ENCODE measurements around the gene UBL3.

The UBL3 gene, protein sequence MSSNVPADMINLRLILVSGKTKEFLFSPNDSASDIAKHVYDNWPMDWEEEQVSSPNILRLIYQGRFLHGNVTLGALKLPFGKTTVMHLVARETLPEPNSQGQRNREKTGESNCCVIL

DNA sequence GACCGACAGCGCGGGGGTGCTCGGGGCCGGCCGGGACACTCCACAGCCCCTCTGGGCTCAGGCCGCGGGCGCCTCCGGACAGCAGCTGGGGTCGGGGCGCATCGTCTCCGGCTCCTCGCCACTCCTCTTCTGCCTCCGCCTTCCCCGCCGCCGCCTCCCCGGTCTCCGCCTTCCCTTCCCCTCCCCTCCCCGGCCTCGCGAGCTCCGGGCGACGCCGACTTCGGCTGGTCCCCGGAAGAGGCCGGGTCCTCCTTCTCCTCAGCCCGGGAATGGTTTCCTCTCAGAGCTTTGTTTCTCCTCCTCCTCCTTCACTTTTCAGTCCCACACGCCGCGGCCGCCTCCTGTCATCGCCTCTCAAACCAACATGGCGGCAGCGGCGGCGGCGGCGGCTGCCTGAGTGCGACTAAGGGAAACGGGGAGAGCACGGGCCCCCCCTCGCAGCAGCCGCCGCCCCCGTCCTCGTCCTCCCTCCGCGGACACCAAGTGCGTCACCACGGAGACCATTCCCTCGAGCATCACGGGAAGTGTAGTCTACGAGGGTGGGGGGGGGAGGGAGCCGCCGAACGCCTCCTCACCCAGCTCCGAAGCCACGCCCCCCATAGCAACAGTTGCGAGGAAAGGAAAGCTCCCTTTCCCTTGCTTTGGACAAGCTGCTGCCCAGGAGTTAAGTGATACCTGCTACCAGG lies at the start of gene UBL3:
TSS of gene UBL3 (minus strand) at position 405 of the 686 bp plus-strand sequence. CDS start 1,079 bp downstream, outside the sequence.
- in situ Hi-C loops (cut with HindIII; ENCODE audit: low sequenced_read_pairs) = no loop called here

DNA sequence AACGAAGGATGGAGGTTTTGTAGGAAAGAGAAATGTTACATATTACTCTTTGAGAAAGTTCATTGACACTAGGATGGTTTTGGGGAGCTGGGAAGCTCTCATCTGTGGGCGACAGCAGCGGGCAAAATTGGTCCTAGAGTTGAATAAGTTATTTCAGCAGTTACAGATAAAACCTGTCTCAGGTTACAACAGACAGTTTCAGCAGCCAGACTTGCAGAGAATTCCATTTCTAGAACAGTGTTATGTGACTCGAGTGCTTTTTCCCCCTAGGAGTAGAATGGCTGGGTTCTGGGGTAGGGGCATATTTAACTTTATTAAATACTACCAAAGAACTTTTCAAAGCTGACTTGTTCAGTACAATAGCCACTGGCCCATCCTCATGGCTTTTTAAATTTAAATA lies 46.7 kb upstream of the UBL3 start:
- in situ Hi-C loops (cut with HindIII; ENCODE audit: low sequenced_read_pairs) = no loop called here

DNA sequence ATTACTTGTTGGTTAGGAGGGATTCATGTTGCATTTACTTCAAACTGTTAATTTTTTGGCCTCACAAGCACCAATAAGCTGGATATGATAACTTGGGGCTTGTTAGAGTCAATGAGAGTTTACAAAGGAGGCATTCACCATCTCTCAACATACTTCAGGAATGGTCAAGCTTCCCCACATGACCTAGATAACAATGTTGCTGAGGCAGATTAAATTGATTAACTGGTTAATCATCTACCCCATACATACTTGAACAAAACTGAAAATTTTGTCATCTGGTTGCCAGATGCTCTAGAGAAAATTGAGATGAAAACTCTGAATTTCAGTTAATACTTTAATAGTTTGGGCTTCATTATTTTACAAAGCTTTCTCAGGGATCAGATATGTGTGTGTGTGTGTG lies 43.0 kb upstream of the UBL3 start:
- in situ Hi-C loops (cut with HindIII; ENCODE audit: low sequenced_read_pairs) = no loop called here

DNA sequence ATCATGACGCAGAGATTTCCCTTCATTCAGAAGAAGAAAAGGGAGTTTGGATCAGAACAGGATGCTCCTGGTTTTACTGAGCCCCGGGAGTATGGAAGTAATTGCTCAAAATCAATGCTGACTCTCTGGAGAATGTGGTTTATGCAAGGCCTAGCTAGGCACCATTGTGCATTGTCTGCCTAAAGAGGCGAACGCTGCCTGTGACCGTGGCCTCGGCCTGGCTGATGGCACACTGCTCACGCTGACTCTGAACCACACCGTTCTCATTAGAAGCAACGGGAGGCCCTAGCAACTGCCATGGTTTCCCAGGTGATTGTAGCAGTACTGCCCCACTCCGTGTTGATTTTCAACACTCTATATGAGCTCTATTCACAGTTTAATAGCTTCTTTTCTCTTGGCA lies 41.7 kb upstream of the UBL3 start:
- in situ Hi-C loops (cut with HindIII; ENCODE audit: low sequenced_read_pairs) = no loop called here

DNA sequence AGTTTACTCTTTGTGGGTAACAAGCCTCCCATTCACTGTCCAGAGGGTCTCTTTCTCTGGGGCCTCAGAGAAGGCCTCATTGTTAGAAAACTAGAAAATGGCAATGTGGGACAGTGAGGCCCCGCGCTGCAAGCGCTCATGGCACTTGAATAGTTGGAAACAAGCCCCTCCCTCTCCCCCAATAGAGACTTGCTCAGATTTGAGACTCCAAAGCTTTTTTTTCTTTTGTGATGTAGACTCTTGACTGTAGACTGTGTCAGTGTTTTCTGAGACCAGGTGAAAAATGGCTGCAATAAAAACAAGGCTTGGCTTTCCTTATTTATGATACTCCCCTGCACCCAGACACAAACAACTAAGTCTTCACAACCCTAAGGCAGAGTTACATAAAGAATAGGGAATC lies 38.7 kb upstream of the UBL3 start:
- in situ Hi-C loops (cut with HindIII; ENCODE audit: low sequenced_read_pairs) = no loop called here

DNA sequence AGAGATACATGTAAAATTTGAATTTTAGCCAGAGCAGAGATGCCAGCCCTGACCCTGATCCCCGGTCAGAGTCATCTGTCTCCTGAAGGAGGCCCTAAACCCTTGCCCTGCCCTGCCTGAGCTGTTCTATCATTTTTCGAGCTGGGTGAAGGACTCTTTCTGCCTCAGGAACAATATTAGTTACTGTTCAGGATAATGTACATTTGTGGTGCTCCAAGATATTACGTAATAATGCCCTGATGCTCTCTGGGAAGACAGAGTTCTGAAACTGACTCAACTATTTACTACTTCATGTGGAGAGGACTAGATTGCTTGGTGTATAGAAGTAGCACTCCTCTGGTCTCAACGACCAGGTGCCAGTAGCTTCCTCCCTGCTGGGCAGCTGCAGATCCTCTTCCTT lies 37.9 kb upstream of the UBL3 start:
- in situ Hi-C loops (cut with HindIII; ENCODE audit: low sequenced_read_pairs) = no loop called here

DNA sequence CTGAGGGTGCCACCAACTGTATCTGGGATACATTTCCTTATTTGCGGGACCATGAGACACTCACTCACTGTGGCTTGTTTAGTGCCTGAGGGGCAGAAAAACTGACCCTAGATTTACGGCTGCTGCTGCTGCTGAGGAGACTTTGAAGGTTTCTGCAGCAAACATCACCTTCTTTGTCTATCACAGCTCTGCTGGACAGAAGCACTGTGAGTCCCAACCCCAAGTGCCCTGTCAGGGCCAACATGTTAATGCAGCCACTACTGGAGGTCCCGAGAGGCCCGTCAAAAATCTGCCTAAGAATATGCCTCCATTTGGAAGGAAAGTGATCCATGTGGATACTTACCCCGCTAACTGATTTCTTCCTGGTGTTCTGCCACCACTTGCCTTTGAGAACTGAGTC lies 37.3 kb upstream of the UBL3 start:
- in situ Hi-C loops (cut with HindIII; ENCODE audit: low sequenced_read_pairs) = no loop called here

DNA sequence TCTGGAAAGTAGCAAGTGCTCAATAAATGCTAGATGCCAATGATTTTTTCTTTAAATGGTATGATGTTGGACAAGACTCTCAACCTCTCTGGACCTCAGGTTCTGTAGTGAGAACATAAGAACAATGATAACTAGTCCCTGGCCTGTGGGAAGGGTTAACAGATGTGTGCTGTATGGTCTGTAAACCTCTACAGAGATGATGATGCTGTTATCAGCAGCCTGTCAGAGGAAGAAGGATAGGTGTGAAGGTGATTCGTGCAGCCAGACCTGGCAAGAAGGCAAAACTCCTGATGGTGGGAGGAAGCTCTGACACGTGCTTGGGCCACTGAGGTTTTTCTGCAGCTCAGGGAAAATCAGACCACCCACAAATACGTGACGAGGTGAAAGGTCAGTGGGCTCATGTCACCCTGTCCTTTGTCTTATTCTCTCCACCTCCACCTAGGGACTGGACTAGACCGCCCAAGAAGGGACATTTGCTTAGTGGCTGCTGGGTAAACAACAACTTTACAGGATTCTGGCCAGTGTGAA lies 36.7 kb upstream of the UBL3 start:
- in situ Hi-C loops (cut with HindIII; ENCODE audit: low sequenced_read_pairs) = no loop called here

DNA sequence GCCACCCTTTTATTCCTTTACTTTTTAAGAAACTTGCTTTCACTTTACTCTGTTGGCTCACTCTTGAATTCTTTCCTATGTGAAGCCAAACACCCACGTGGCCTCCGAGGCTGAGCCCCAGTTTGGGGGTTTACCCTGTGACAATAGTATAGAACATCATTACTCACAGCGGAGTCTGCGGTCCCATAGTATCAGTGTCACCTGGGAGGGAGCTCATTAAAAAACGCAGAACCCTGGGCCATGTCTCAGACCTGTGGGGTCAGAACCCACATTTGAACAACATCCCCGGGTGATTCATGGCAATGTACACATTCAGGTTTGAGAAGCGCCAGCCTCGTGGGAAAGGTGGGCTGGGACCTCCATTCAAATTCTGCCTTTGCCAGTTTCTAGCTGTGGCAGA lies 36.0 kb upstream of the UBL3 start:
- in situ Hi-C loops (cut with HindIII; ENCODE audit: low sequenced_read_pairs) = no loop called here

DNA sequence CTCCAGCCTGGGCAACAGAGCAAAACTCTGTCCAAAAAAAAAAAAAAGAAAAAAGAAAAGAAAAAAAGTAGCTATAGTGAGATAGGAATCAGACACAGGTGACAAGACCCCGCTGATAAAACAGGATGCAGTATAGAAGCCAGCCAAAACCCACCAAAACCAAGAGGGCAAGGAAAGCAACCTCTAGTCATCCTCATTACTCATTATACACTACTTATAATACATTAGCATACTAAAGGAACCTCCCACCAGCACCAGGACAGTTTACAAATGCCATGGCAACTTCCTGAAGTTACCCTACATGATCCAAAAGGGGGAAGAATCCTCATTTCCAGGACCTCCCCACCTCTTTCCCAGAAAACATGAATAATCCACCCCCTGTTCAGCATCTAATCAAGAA lies 35.6 kb upstream of the UBL3 start:
- in situ Hi-C loops (cut with HindIII; ENCODE audit: low sequenced_read_pairs) = no loop called here

DNA sequence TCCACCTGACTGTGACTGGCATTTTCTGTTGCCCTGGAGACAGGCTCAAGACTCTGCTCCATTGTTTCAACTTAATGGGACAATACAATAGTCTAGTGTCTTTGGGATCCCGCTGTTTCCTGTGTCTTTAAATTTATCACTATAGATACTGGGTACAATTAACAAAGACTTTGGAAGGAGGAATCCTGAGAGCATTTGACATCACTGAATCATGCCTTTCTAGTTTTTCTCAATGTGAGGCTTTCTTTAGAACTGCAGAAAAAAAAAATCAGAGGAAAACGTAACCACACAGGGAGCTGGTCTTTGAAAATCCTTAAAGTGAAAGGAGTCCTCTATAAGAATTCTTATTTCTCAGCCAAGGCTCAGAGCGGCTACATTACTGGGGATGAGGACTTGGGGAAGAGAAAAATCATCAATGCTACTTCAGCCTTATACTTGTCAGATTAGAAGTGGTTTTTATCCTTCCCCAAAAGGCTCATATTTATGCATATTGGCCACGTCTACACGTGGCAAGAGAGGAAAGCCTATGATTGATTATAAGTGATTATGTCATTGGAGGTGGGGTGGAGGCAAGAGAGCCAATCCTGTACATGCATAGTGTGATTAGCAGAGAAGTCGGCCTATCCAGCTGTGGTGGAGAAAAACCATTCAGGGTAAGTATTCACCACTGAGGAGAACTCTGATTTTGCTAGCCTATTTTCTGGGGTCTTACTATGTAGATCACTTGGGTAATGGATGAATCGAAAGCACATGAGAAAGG lies 34.4 kb upstream of the UBL3 start:
- in situ Hi-C loops (cut with HindIII; ENCODE audit: low sequenced_read_pairs) = loop anchor here (5.0 kb wide), 1 partner anchor 72 kb away; no protein-coding TSS in a partner anchor

DNA sequence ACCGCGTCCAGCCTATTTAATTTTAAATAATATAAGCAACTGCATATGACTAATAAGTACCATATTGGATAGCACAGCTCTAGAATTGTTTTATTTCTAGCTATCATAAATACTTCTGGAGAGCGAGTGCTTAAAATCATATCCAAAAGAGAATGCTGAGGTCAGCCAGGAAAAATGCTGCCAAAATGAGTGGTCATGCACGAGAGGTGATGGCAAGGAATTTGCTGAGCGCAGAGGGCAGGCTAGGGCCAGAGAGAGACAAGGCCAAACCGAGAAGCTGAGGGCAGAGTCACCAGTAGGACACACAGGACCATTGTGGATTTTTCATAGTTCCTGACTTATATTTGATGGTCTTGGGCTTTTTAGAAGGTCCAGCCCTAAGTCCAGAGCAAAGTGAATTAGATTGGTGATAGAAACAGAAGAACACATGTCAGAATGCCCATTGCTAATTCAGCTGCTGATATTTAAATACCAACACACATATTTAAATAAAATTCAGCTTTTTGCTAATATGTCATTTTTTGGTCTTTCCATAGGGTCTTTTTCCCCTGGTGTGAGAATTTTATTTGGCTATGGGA lies 33.6 kb upstream of the UBL3 start:
- in situ Hi-C loops (cut with HindIII; ENCODE audit: low sequenced_read_pairs) = loop anchor here (5.0 kb wide), 1 partner anchor 73 kb away; no protein-coding TSS in a partner anchor

DNA sequence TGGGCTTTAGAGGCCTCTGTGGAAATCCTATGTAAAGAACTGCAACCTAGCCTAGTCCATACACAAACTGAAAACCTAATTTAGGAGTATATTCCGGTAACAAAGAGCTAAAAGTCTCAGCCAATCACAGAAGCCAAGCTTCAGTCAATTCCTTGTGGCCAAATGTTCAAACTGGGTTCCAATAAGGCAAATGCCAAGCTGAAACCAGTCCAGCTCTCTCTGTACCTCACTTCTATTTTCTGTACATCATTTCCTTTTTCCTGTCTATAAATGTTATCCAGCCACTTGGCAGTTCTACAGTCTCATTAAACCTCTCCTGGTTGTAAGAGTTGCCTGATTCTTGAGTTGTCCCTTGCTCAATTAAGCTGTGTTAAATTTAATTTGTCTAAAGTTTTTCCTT lies 31.7 kb upstream of the UBL3 start:
- in situ Hi-C loops (cut with HindIII; ENCODE audit: low sequenced_read_pairs) = loop anchor here (5.0 kb wide), 1 partner anchor 75 kb away; no protein-coding TSS in a partner anchor

DNA sequence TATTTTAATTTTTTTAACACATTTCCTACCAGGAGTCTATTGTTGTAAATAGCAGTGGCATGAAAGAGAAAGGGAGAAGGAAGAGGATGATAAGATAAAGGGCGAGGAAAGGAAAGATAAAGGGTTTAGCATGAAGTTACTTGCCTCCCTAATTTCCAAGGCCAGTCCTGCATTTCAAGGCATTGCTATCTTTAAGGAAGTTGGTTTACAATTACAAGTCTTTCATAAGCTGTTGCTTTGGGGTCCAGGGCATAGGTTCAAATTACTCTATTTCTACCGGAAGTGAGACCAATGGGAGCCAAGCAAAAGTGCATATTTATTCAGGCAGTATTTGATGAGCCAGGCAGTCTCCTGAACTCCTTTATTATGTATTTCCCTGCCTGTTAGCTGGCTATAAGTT lies 27.7 kb upstream of the UBL3 start:
- in situ Hi-C loops (cut with HindIII; ENCODE audit: low sequenced_read_pairs) = no loop called here

DNA sequence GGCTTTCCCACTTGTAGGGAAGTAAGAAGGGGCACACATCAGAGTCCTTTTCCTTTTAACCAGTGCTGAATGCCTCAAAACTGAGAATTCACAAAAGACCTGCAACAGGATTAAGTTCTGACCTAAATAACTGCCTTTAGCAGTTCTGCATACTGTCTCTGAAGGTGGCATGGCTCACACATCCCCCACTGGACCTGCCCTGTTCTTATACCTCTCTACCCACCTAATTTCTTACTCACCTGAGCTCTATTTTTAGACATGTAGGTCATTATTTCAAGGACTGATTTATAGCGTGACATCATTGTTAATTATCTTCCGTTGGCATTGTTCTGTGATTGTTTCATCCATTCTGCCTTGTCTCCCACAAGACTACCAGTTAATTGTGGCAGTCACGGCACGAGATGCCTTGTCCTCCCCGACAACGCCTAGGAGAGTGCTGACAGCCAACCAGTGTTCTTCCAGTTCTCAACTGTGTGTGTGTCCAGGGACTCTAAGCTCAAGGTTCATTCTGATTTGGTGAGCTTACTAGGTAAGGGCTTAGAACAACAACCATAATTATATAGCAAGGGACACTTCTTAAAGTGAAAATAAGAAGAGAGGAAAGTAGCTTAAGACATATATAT lies 27.1 kb upstream of the UBL3 start:
- in situ Hi-C loops (cut with HindIII; ENCODE audit: low sequenced_read_pairs) = no loop called here

DNA sequence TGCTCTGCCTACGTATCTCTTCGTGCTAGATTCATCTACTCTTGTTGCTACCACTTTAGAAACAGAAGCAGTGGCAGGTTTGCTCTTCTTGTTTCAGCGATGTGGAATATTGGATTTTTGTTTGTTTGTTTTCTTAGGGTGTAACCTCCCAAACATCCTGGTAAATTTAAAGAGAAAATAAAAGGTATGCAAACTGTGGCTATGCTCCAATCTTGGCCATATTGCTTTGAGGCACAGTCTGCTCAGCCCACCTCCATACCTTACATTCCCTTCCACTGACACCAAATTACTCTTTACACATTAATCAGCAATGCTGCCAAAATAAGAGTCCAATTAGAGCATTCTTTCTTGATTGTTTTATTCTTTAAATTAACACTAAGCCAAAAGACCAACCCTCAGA lies 25.2 kb upstream of the UBL3 start:
- in situ Hi-C loops (cut with HindIII; ENCODE audit: low sequenced_read_pairs) = no loop called here

DNA sequence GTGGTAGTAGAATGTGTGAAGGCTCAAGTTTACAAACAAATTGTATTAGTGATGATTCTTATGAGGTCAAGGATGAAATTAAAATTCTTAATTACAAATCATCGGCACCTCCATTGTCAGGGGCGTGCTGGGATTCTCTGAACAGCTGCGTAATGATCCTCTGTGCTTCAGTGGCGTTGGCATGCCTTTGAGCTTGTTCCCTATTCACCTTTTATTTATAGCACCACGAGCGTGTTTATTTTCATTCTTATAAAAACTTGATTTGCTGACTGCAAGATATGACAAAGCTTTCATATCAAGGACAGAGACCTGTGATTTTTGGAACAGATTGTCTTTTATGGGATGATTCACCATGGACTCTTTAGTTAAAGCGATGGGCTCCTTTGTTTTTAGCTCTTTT lies 18.2 kb upstream of the UBL3 start:
- in situ Hi-C loops (cut with HindIII; ENCODE audit: low sequenced_read_pairs) = no loop called here

DNA sequence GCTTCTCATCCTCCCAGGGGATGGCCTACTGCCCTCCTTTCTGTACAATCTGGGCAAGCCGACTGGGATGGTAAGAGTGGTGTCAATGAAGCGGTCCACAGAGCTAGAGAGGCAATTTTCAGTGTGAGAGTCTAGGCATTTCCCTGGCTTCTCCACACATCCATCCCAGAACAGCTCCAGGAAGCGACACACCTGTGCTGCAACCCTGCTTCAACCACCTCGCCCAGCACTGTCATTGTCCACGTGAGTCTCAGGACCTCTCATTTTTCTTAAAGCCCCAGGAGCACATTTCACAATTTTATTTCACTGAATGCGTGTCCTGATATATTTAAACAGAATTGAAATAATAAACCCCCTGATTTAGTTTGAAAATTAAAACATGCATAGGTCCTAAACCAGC lies 15.5 kb upstream of the UBL3 start:
- in situ Hi-C loops (cut with HindIII; ENCODE audit: low sequenced_read_pairs) = no loop called here

DNA sequence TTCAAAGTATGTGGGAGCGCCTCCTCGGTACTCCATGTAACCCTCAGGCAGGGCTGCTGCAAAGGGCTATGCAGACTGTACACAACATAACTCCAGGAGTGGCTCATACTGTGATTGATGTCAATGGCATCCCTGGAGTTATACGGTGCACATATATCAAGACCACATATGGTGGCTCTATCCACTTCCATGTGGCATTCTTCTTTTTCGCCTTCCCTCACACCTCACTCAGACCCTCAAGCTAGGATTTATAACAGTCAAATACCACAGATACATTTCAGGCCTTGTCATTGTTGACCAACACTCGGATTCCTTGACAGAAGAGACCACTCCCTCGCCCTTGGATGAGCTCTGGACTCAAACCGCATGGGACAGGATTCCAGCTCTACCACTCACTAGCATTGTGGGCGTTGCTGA lies 11.3 kb upstream of the UBL3 start:
- in situ Hi-C loops (cut with HindIII; ENCODE audit: low sequenced_read_pairs) = no loop called here

DNA sequence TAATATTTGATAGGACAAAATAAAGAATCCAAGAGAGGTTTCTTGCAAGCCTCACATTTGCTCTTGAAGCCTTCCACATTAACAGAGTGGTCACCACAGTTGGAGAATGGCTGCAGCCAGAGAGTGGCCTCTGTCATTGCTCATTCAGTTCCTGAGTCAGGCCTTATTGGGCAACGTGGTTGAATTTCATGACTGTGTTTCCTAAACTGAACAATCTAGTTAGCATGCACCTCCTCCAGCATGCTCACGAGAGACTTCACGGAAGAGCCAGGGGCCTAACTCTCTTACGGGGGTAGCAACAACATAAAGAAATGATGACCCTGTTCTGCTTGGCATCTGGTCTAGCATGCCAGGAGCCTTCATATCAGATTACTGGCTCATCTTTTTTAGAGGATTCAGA lies 9.6 kb upstream of the UBL3 start:
- in situ Hi-C loops (cut with HindIII; ENCODE audit: low sequenced_read_pairs) = no loop called here

DNA sequence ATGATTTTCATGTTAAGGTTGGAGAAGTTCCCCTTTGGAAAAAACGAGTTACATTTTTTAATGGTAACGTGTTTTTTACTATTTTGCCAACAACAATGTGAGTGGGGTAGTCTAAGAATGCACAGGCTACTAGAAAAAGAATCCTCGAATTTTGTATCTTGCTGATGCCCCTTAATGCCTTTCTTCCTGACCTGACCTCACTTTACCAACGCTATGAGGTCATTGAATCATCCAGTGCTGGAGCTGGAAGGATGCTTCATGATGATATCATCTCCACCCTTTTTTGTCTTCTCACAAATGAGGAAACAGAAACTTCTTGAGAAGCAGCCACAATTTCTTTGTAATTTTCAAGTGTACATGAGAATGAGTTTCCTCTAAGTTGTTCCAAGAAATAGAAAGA lies 8.2 kb upstream of the UBL3 start:
- in situ Hi-C loops (cut with HindIII; ENCODE audit: low sequenced_read_pairs) = no loop called here

All from endothelial cell of hepatic sinusoid (primary cell).